Ishikawa (cell line): ENCODE results near the gene GPC6.

ENCODE experiments used
- CEBPB ChIP-seq: IDR thresholded peaks from 2 replicates; pipeline ENCODE4 v1.6.1; 2012
- CREB1 ChIP-seq: IDR thresholded peaks from 2 replicates; pipeline ENCODE4 v1.6.1; 2012; ENCODE audit warnings: low read depth
- EGR1 ChIP-seq: IDR thresholded peaks from 2 replicates; pipeline ENCODE4 v1.6.1; 2012
- EP300 ChIP-seq: IDR thresholded peaks from 2 replicates; pipeline ENCODE4 v1.6.1; 2012; ENCODE audit warnings: borderline replicate concordance
- FOXM1 ChIP-seq: IDR thresholded peaks from 2 replicates; pipeline ENCODE4 v1.6.1; 2012; ENCODE audit warnings: low read depth, borderline replicate concordance
- NFIC ChIP-seq: IDR thresholded peaks from 2 replicates; pipeline ENCODE4 v1.6.1; 2012
- RAD21 ChIP-seq: IDR thresholded peaks from 2 replicates; pipeline ENCODE4 v1.6.1; 2012; ENCODE audit warnings: low read depth
- TAF1 ChIP-seq: IDR thresholded peaks from 2 replicates; pipeline ENCODE4 v1.6.1; 2012; ENCODE audit warnings: low read depth, mild to moderate bottlenecking
- TCF12 ChIP-seq: IDR thresholded peaks from 2 replicates; pipeline ENCODE4 v1.6.1; 2012; ENCODE audit warnings: low read depth
- TEAD4 ChIP-seq: IDR thresholded peaks from 2 replicates; pipeline ENCODE4 v1.6.1; 2012
- YY1 ChIP-seq: IDR thresholded peaks from 2 replicates; pipeline ENCODE4 v1.6.1; 2012; ENCODE audit warnings: low read depth
- ZBTB7A ChIP-seq: IDR thresholded peaks from 2 replicates; pipeline ENCODE4 v1.6.1; 2012; ENCODE audit warnings: low read depth
- TF ChIP-seq, protein P1 (sequence below): IDR thresholded peaks from 2 replicates; pipeline ENCODE4 v1.6.1; 2012; ENCODE audit warnings: low read depth, mild to moderate bottlenecking
- TF ChIP-seq, protein P2 (sequence below): IDR thresholded peaks from 2 replicates; pipeline ENCODE4 v1.6.1; 2012
- TF ChIP-seq, protein P3 (sequence below): IDR thresholded peaks from 2 replicates; pipeline ENCODE4 v1.6.1; 2012

The GPC6 gene

DNA sequence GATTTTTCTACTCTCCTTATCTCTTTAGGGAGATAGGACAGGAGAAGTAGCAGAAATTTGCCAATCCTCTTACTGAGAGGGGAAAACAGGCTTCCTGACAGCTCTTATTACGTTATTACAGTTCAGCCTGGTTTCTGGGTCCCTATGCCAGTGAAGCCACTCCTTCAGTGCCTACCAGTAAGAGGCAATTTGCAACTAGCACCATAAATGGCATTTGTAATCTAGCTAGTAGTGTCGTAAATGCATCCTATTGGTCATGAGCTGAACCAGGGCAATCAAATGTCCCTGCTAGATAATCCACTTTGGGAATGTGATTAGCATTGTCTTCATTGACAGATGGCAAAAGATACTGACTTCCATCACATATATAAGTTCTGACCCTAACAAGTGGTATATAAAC is 824.1 kb downstream of the GPC6 start:
- TF ChIP-seq TAF1 (no peak), CREB1 (no peak), TEAD4 (no peak), ZBTB7A (no peak), RAD21 (no peak)
- TF ChIP-seq, protein P1, sequence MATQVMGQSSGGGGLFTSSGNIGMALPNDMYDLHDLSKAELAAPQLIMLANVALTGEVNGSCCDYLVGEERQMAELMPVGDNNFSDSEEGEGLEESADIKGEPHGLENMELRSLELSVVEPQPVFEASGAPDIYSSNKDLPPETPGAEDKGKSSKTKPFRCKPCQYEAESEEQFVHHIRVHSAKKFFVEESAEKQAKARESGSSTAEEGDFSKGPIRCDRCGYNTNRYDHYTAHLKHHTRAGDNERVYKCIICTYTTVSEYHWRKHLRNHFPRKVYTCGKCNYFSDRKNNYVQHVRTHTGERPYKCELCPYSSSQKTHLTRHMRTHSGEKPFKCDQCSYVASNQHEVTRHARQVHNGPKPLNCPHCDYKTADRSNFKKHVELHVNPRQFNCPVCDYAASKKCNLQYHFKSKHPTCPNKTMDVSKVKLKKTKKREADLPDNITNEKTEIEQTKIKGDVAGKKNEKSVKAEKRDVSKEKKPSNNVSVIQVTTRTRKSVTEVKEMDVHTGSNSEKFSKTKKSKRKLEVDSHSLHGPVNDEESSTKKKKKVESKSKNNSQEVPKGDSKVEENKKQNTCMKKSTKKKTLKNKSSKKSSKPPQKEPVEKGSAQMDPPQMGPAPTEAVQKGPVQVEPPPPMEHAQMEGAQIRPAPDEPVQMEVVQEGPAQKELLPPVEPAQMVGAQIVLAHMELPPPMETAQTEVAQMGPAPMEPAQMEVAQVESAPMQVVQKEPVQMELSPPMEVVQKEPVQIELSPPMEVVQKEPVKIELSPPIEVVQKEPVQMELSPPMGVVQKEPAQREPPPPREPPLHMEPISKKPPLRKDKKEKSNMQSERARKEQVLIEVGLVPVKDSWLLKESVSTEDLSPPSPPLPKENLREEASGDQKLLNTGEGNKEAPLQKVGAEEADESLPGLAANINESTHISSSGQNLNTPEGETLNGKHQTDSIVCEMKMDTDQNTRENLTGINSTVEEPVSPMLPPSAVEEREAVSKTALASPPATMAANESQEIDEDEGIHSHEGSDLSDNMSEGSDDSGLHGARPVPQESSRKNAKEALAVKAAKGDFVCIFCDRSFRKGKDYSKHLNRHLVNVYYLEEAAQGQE, result no peak
- TF ChIP-seq, protein P2, sequence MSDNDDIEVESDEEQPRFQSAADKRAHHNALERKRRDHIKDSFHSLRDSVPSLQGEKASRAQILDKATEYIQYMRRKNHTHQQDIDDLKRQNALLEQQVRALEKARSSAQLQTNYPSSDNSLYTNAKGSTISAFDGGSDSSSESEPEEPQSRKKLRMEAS, result no peak

DNA sequence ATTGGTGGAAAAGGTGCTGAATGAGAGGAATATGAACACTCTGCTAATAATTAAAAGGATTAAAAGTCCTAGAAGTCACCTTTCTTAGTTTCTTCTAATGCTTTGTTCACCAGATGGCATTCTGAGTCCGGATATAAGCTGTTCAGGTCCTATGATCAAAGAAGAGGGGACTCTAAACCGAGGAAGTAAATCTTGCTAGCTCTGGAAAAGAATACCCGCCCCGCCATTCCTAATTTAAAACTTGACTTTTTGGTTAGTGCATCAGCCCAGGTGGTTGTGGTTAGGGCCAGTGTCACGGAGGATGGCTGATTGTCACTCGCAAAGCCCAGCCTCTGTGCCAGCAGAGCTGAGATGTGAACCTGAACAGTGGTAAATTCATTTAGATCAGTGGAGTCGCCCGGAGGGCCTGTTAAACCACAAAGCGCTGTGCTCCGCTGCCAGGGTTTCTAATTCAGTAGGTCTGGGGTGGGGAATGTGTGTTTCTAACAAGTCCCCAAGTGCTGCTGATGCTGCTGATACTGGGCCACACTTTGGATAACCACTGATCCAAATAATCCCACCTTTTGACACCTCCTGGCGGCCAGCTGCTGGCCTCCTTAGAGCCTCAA is 827.5 kb downstream of the GPC6 start:
- TF ChIP-seq EP300 (no peak), TEAD4 (no peak)

DNA sequence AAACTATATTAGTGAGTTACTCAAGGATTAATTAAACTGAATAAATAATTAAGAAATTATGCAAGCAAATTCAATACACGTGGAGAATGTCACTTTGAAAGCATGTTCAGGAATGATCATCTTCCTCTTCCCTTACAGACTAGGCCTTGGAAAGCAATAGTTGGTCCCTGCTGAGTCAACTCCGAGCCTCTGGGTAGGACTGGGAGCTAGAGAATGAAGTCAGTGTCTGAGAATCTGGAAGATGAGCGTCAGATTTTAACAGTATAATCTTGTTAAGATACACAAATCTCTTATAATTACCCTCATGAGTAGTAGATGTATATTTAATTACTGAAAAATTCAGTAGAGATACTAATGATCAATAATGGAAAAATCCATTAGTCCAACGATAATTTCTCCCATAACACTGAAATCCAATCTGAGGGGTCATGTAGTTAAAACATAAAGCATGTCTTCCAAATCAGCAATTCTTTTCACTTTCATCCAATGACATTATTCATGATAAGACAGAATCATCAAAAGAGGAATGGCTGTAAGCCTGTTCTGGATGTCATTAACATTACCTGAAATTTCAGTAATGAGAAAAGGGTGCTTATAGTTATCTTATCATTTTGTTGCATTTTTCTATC is 829.9 kb downstream of the GPC6 start:
- TF ChIP-seq NFIC, result no peak
- no peak for TF ChIP-seq RAD21
- no peak for TF ChIP-seq ZBTB7A
- no peak for TF ChIP-seq TAF1
- TF ChIP-seq, protein P1, result no peak
- TF ChIP-seq, protein P3, sequence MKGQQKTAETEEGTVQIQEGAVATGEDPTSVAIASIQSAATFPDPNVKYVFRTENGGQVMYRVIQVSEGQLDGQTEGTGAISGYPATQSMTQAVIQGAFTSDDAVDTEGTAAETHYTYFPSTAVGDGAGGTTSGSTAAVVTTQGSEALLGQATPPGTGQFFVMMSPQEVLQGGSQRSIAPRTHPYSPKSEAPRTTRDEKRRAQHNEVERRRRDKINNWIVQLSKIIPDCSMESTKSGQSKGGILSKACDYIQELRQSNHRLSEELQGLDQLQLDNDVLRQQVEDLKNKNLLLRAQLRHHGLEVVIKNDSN, result no peak
- TF ChIP-seq EGR1, result no peak
- no peak for TF ChIP-seq TCF12
- TF ChIP-seq FOXM1, result no peak
- no peak for TF ChIP-seq YY1
- TF ChIP-seq CEBPB, result no peak
- no peak for TF ChIP-seq CREB1
- TF ChIP-seq, protein P2, result no peak
- TF ChIP-seq EP300, result no peak
- TF ChIP-seq TEAD4, result no peak

DNA sequence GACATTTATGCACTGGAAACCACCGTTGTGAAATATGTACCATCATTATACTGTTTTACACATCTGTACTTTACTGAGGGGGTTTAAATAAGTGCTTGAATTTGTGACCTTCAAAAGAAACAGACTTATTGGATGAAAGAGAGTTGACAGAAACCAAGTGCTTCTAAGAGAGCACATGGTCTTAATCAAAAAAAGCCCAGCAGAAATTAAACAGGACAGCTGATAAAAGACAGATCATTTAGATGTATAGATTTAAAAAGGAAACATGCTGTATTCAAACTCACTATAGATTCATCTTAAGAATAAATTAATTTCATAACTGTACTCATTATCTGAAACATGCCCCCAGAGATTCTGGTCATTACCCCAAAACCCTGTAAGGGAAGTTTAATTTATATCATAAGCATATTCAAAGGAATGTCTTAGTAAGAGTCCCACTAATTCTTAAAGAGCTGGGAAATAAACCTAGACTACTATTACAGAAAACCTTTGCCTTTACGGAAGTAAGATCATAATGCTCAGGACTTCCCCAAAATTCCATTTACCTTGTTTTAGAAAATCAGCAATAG is 831.1 kb downstream of the GPC6 start:
- TF ChIP-seq EGR1 (no peak), TCF12 (no peak), ZBTB7A (no peak), CREB1 (no peak), CEBPB (no peak), TEAD4 (no peak)
- TF ChIP-seq, protein P2, result no peak

DNA sequence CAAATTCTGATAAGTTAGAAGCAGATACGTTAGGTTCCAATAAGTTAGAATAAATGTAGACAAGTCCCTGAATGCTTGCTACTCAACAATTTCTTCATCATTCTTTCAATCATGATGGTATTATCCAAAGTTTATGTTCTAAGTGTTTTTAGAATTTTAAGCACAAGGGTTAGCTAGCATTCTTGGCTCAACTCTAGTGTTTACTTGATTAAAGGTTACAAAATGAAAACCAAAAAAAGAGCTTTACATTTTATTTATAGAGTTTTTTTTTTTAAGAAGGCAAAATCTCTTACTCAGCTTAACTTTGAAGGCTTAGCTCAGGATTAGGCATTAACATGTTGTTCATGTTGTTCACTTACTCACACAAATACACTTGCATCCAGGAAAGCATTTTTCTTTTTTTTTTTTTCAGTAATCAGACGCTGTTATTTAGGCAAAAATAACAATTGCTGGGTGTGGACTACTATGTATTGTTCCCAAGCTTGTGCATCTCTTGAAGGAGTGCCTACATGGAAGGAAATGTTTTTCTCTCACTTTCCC is 832.3 kb downstream of the GPC6 start:
- TF ChIP-seq CEBPB (no peak), NFIC (no peak), CREB1 (no peak), YY1 (no peak), TAF1 (no peak), EGR1 (no peak), ZBTB7A (no peak), FOXM1 (no peak)
- TF ChIP-seq, protein P3, result no peak
- TF ChIP-seq, protein P2, result no peak
- TF ChIP-seq, protein P1, result no peak
